Measurements from ENCODE around the gene P2RX6.
"Not testable (repeated sequence)": the region's sequence is repeated elsewhere in the genome, so short reads cannot be mapped to it uniquely, and the experiment has no call there.

The P2RX6 gene

DNA sequence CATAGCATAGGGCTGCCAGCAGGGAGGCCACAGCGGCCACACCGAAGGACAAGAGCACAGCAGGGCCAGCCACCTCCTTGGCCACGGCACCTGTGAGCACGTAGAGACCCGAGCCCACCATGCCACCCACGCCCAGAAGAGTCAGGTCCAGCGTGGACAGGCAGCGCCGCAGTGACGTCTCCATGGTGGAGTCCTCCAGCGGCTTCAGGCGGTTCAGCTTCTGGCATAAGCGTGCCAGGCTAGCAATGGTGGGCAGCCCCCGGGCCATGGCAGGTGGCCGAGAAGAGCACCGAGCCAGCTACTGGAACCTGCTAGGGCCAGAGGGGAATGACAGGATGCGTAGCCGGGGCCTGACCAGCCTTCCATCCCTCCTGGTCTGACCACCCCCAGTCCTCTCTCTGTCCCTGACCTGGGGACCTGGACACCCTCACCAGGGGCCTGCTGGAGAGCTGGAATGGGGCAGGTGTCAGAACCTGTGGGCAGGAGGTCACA is 16.6 kb downstream of the P2RX6 start:
- H3K4me3 ChIP-seq (ENCODE audit: low read depth, low read length), result peak overlapping the region; percentile 63

DNA sequence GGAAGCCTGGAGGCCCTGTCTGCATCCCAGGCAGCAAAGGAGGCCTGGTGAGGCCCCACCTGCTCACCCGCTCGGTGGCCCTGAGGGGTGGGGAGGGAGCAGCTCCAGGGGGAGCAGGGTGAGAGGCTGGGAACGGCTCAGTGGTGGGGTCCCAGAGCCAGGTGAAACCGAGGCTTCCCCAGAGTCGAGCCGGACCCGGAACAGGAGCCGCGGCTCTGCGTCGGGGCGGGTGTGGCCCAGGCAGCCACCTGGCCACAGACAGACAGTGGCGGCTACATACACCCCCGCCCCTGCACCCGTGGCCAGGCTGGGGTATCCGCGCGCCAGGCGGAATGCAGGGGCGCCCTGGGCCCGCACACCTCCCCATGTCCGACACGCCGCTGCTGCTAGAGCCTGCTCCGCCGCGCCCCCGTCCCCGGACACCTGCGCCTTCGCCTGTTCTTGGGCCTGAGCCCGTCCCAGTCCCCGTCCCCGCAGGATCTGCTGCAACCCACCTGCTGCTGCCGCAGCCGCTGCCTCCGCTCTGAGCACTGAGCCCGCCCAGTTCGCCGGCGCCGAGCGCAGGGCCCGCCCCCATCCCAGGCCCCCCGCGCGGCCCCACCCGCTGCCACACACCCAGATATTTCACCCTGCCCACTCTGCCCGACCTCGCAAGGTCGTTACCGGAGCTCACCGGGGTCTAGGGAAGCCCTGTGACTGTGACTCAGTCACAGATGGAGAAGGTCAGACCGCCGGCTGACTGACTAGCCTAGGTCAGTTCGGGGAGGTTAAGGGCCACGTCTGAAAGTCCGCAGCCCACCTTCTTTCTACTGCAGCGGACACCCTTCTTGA is 17.3 kb downstream of the P2RX6 start, which contains the start of gene SLC7A4:
Gene SLC7A4 (minus strand): TSS at position 525 of the 831 bp plus-strand sequence. CDS start 749 bp downstream, outside the sequence.
- H3K9me3 ChIP-seq (ENCODE audit: control insufficient read depth, insufficient read depth, low read depth, low read length), result no peaks in the 10 kb centered on the region
- H3K9ac ChIP-seq (ENCODE audit: low read length), result peak within 1 kb of the TSS; percentile 13
- no peak within 1 kb of the TSS for H3K27ac ChIP-seq (ENCODE audit: low read depth, low read length)
- H3K4me3 ChIP-seq (ENCODE audit: low read depth, low read length), result peak within 1 kb of the TSS; percentile 63
- H3K4me1 ChIP-seq (ENCODE audit: control insufficient read depth, insufficient read depth, low read length), result no peaks in the 10 kb centered on the region; the same call in 1 of the 2 replicates
- H3K36me3 ChIP-seq (ENCODE audit: control insufficient read depth, insufficient read depth, low read length), result no peaks in the 10 kb centered on the region
- H3K27me3 ChIP-seq (ENCODE audit: control insufficient read depth, insufficient read depth, low read length), result peaks cover 45% of the 10 kb centered on the region

More for the DNA sequence above, 16.6 kb downstream of the P2RX6 start:
- Histone ChIP-seq H3K9ac (ENCODE audit: low read length) (no peak overlapping the region), H3K4me1 (ENCODE audit: control insufficient read depth, insufficient read depth, low read length) (no peaks in the 10 kb centered on the region; the same call in 1 of the 2 replicates), H3K27ac (ENCODE audit: low read depth, low read length) (no peak overlapping the region), H3K9me3 (ENCODE audit: control insufficient read depth, insufficient read depth, low read depth, low read length) (no peaks in the 10 kb centered on the region), H3K36me3 (ENCODE audit: control insufficient read depth, insufficient read depth, low read length) (no peaks in the 10 kb centered on the region), H3K27me3 (ENCODE audit: control insufficient read depth, insufficient read depth, low read length) (peaks cover 45% of the 10 kb centered on the region)

GRCh38 chr22:21032868-21033688 is 18.1 kb downstream of the P2RX6 start:
- Histone ChIP-seq H3K27me3 (ENCODE audit: control insufficient read depth, insufficient read depth, low read length) (peaks cover 45% of the 10 kb centered on the region), H3K4me3 (ENCODE audit: low read depth, low read length) (peak overlapping the region; percentile 63), H3K36me3 (ENCODE audit: control insufficient read depth, insufficient read depth, low read length) (no peaks in the 10 kb centered on the region), H3K27ac (ENCODE audit: low read depth, low read length) (no peak overlapping the region), H3K9me3 (ENCODE audit: control insufficient read depth, insufficient read depth, low read depth, low read length) (no peaks in the 10 kb centered on the region), H3K4me1 (ENCODE audit: control insufficient read depth, insufficient read depth, low read length) (no peaks in the 10 kb centered on the region; the same call in 1 of the 2 replicates), H3K9ac (ENCODE audit: low read length) (no peak overlapping the region)

DNA sequence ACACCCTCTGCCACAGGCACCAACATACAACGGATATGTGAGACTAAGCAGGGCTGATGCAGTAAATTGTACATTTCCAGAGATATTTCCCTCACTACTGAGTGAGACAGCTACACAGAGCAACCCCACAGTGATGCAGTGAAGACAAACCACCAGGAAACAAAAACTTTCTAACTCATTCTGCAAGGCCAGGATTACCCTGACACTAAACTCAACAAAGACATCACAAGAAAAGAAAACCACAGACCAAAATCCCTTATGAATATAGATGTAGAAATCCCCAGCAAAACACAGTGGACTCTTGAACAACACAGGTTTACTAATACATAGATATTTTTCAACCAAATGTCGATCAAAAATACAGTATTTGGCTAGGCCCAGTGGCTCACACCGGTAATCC is 18.9 kb downstream of the P2RX6 start:
- H3K36me3 ChIP-seq (ENCODE audit: control insufficient read depth, insufficient read depth, low read length), result no peaks in the 10 kb centered on the region
- H3K9me3 ChIP-seq (ENCODE audit: control insufficient read depth, insufficient read depth, low read depth, low read length), result no peaks in the 10 kb centered on the region
- H3K27me3 ChIP-seq (ENCODE audit: control insufficient read depth, insufficient read depth, low read length), result peaks cover 45% of the 10 kb centered on the region
- H3K4me3 ChIP-seq (ENCODE audit: low read depth, low read length), result no peak overlapping the region
- H3K27ac ChIP-seq (ENCODE audit: low read depth, low read length), result no peak overlapping the region
- no peaks in the 10 kb centered on the region; the same call in 1 of the 2 replicates for H3K4me1 ChIP-seq (ENCODE audit: control insufficient read depth, insufficient read depth, low read length)
- no peak overlapping the region for H3K9ac ChIP-seq (ENCODE audit: low read length)

DNA sequence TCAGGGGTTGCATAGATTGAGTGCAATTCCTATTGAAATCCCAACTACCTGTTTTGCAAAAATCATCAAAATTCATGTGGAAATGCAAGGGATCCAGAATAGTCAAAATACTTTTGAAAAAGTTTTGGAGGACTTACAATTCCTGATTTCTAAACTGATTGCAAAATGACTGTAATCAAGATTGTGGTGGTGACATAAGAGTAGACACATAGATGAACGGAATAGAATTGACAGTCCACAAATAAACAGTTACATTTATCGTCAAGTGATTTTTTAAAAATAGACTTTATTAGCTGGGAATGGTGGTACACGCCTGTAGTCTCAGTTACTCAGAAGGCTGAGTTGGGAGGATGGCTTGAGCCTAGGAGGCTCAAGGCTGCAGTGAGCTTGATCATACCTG is 20.0 kb downstream of the P2RX6 start:
- Histone ChIP-seq H3K4me3 (ENCODE audit: low read depth, low read length) (no peak overlapping the region), H3K27ac (ENCODE audit: low read depth, low read length) (no peak overlapping the region), H3K36me3 (ENCODE audit: control insufficient read depth, insufficient read depth, low read length) (no peaks in the 10 kb centered on the region), H3K9me3 (ENCODE audit: control insufficient read depth, insufficient read depth, low read depth, low read length) (no peaks in the 10 kb centered on the region), H3K27me3 (ENCODE audit: control insufficient read depth, insufficient read depth, low read length) (peaks cover 38% of the 10 kb centered on the region), H3K4me1 (ENCODE audit: control insufficient read depth, insufficient read depth, low read length) (no peaks in the 10 kb centered on the region; the same call in 1 of the 2 replicates), H3K9ac (ENCODE audit: low read length) (no peak overlapping the region)

- no peaks in the 10 kb centered on the region; the same call in 1 of the 2 replicates for H3K4me1 ChIP-seq (ENCODE audit: control insufficient read depth, insufficient read depth, low read length)
- no peak overlapping the region for H3K27ac ChIP-seq (ENCODE audit: low read depth, low read length)
- no peaks in the 10 kb centered on the region for H3K36me3 ChIP-seq (ENCODE audit: control insufficient read depth, insufficient read depth, low read length)
- peaks cover 7% of the 10 kb centered on the region; the same call in 1 of the 2 replicates for H3K27me3 ChIP-seq (ENCODE audit: control insufficient read depth, insufficient read depth, low read length)
- no peak overlapping the region for H3K9ac ChIP-seq (ENCODE audit: low read length)
- no peak overlapping the region for H3K4me3 ChIP-seq (ENCODE audit: low read depth, low read length)
- H3K9me3 ChIP-seq (ENCODE audit: control insufficient read depth, insufficient read depth, low read depth, low read length), result no peaks in the 10 kb centered on the region
Measured at GRCh38 chr22:21038405-21038804, 23.4 kb downstream of the P2RX6 start.

DNA sequence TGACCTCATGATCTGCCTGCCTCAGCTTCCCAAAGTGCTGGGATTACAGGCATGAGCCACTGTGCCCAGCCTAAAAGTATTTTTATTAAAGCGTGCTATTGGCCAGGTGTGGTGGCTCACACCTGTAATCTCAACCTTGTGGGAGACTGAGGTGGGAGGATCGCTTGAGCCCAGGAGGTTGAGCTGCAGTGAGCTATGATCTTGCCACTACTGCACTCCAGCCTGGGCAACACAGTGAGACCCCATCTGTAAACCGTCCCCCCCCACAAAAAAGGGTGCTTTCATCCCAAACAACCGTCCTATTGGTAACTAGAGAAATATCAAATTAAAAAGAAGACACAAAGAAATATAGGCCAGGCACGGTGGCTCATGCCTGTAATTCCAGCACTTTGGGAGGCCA is 24.2 kb downstream of the P2RX6 start:
- H3K4me1 ChIP-seq (ENCODE audit: control insufficient read depth, insufficient read depth, low read length); H3K27ac ChIP-seq (ENCODE audit: low read depth, low read length); H3K9me3 ChIP-seq (ENCODE audit: control insufficient read depth, insufficient read depth, low read depth, low read length); H3K27me3 ChIP-seq (ENCODE audit: control insufficient read depth, insufficient read depth, low read length); H3K36me3 ChIP-seq (ENCODE audit: control insufficient read depth, insufficient read depth, low read length); H3K4me3 ChIP-seq (ENCODE audit: low read depth, low read length); H3K9ac ChIP-seq (ENCODE audit: low read length): not testable (repeated sequence)

GRCh38 chr22:21041937-21042336 is 27.0 kb downstream of the P2RX6 start:
- peaks cover 7% of the 10 kb centered on the region; the same call in 1 of the 2 replicates for H3K27me3 ChIP-seq (ENCODE audit: control insufficient read depth, insufficient read depth, low read length)
- H3K4me1 ChIP-seq (ENCODE audit: control insufficient read depth, insufficient read depth, low read length), result peaks cover 13% of the 10 kb centered on the region
- no peak overlapping the region for H3K27ac ChIP-seq (ENCODE audit: low read depth, low read length)
- H3K4me3 ChIP-seq (ENCODE audit: low read depth, low read length), result no peak overlapping the region
- no peak overlapping the region for H3K9ac ChIP-seq (ENCODE audit: low read length)
- no peaks in the 10 kb centered on the region for H3K9me3 ChIP-seq (ENCODE audit: control insufficient read depth, insufficient read depth, low read depth, low read length)
- H3K36me3 ChIP-seq (ENCODE audit: control insufficient read depth, insufficient read depth, low read length), result no peaks in the 10 kb centered on the region

GRCh38 chr22:21042978-21043859 is 28.3 kb downstream of the P2RX6 start:
- Histone ChIP-seq H3K27me3 (ENCODE audit: control insufficient read depth, insufficient read depth, low read length) (peaks cover 7% of the 10 kb centered on the region; the same call in 1 of the 2 replicates), H3K27ac (ENCODE audit: low read depth, low read length) (no peak overlapping the region)

DNA sequence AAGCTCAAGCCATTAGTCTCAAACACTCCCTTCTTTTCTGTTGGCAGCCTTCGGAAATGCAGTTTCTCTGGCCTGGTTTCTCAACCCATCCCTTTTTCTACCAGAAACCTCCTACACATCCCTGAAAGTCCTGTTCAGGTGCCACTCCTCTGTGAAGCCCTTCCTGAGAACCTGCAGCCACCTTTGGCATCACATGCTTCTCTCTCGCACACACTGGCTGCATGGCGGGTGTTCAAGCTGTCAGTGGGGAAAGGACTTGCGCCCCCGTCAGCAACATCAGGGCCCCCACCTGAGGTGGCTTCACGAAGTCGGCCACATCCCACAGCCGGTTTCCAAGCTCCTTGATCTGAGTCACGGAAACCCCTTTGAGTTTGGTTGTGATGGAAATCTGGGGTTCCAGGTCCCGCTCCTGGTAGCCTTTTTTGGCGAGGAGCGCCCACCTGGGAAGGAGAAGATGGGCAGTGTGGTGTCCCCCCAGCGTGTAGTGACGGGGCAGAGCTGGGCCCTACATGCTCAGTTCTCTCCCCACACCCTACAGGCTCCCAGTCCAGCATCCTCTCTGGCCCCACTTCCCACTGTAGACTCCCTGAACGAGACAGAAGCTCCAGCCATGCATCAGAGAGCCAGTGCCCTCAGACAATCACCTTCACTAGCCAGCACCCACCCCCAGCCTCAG is 29.0 kb downstream of the P2RX6 start:
- H3K9me3 ChIP-seq (ENCODE audit: control insufficient read depth, insufficient read depth, low read depth, low read length), result no peaks in the 10 kb centered on the region
- H3K4me3 ChIP-seq (ENCODE audit: low read depth, low read length), result no peak overlapping the region
- peaks cover 7% of the 10 kb centered on the region; the same call in 1 of the 2 replicates for H3K27me3 ChIP-seq (ENCODE audit: control insufficient read depth, insufficient read depth, low read length)
- H3K4me1 ChIP-seq (ENCODE audit: control insufficient read depth, insufficient read depth, low read length), result peaks cover 13% of the 10 kb centered on the region
- no peak overlapping the region for H3K27ac ChIP-seq (ENCODE audit: low read depth, low read length)
- H3K9ac ChIP-seq (ENCODE audit: low read length), result no peak overlapping the region
- H3K36me3 ChIP-seq (ENCODE audit: control insufficient read depth, insufficient read depth, low read length), result no peaks in the 10 kb centered on the region

More at GRCh38 chr22:21042978-21043859, 28.3 kb downstream of the P2RX6 start:
- no peak overlapping the region for H3K9ac ChIP-seq (ENCODE audit: low read length)
- H3K9me3 ChIP-seq (ENCODE audit: control insufficient read depth, insufficient read depth, low read depth, low read length), result no peaks in the 10 kb centered on the region
- peaks cover 13% of the 10 kb centered on the region for H3K4me1 ChIP-seq (ENCODE audit: control insufficient read depth, insufficient read depth, low read length)
- no peak overlapping the region for H3K4me3 ChIP-seq (ENCODE audit: low read depth, low read length)
- no peaks in the 10 kb centered on the region for H3K36me3 ChIP-seq (ENCODE audit: control insufficient read depth, insufficient read depth, low read length)

All from HUES6 (cell line).